ENCODE results near the gene HOXA11. TPM values are rescaled to one million over a fixed set of nuclear protein-coding genes. Genes with fewer than 3 reads are reported as not detected.

Gene HOXA11
- total RNA-seq, 1 donor from 2014 or later = not detected

- intact Hi-C loops (cut with micrococcal nuclease) = loop anchor here (2.0 kb wide), 1 partner anchor 39 kb away; no protein-coding TSS in a partner anchor
- ChIA-PET POLR2A (no interaction called here), CTCF (interaction anchor here (1.1 kb wide), 1 partner anchor 18 kb away, joined by 3 read pairs; no protein-coding TSS in a partner anchor)
- Mint-ChIP-seq H3K4me3 (no peak overlapping the region), H3K9me3 (no peaks in the 10 kb centered on the region), H3K36me3 (ENCODE audit: low read depth) (no peaks in the 10 kb centered on the region), H3K27me3 (peaks cover 76% of the 10 kb centered on the region), H3K27ac (no peak overlapping the region), H3K4me1 (peaks cover 33% of the 10 kb centered on the region)
- DNase-seq (no peak), ATAC-seq (ENCODE audit: low read depth) (no peak)
- TF ChIP-seq CTCF (IDR thresholded peaks at IDR 0.05) = no peak
Measured at GRCh38 chr7:27202018-27202861, 17.2 kb upstream of the HOXA11 start.

- ATAC-seq (ENCODE audit: low read depth) (no peak), DNase-seq (no peak)
- intact Hi-C loops (cut with micrococcal nuclease) = loop anchor here (2.0 kb wide), 2 partner anchors 17 to 39 kb away; partner anchors contain the start of gene HOXA11
- Mint-ChIP-seq H3K27me3 (peaks cover 72% of the 10 kb centered on the region), H3K4me1 (peaks cover 33% of the 10 kb centered on the region), H3K4me3 (peak overlapping the region; percentile 76), H3K27ac (peak overlapping the region; percentile 24), H3K9me3 (no peaks in the 10 kb centered on the region), H3K36me3 (ENCODE audit: low read depth) (no peaks in the 10 kb centered on the region)
- POLR2A ChIA-PET = interaction anchor here (0.6 kb wide), 1 partner anchor 45 kb away, joined by 3 read pairs; no protein-coding TSS in a partner anchor
- no peak for TF ChIP-seq CTCF (IDR thresholded peaks at IDR 0.05)
- CTCF ChIA-PET = interaction anchor here (1.1 kb wide), 2 partner anchors 19 to 39 kb away, joined by 3 read pairs; no protein-coding TSS in a partner anchor
Measured at GRCh38 chr7:27201580-27202017, 16.6 kb upstream of the HOXA11 start.

- POLR2A ChIA-PET = interaction anchor here (0.6 kb wide), 1 partner anchor 44 kb away, joined by 3 read pairs; no protein-coding TSS in a partner anchor
- H3K4me3 Mint-ChIP-seq = peak overlapping the region; percentile 76
- H3K9me3 Mint-ChIP-seq = no peaks in the 10 kb centered on the region
- H3K4me1 Mint-ChIP-seq = peaks cover 33% of the 10 kb centered on the region
- no peak for TF ChIP-seq CTCF (IDR thresholded peaks at IDR 0.05)
- peaks cover 71% of the 10 kb centered on the region for H3K27me3 Mint-ChIP-seq
- intact Hi-C loops (cut with micrococcal nuclease) = loop anchor here (2.0 kb wide), 1 partner anchor 16 kb away; the partner anchor contains the start of gene HOXA11
- DNase-seq = no peak
- CTCF ChIA-PET = interaction anchor here (1.1 kb wide), 2 partner anchors 19 to 39 kb away, joined by 3 read pairs; no protein-coding TSS in a partner anchor
- peak overlapping the region; percentile 24 for H3K27ac Mint-ChIP-seq
- no peaks in the 10 kb centered on the region for H3K36me3 Mint-ChIP-seq (ENCODE audit: low read depth)
- peak; percentile 46 for ATAC-seq (ENCODE audit: low read depth)
Measured at GRCh38 chr7:27200761-27201579, 15.9 kb upstream of the HOXA11 start.

- H3K4me1 Mint-ChIP-seq = peaks cover 27% of the 10 kb centered on the region
- DNase-seq = no peak
- ATAC-seq (ENCODE audit: low read depth) = peak; percentile 78
Measured at GRCh38 chr7:27199849-27200760, 15.1 kb upstream of the HOXA11 start, which contains the start of gene HOXA13. TSS of gene HOXA13 (minus strand) at chr7:27200091. CDS start at chr7:27200077, 14 bp downstream.

More at GRCh38 chr7:27199849-27200760, 15.1 kb upstream of the HOXA11 start, which contains the start of gene HOXA13:
- H3K27me3 Mint-ChIP-seq = peaks cover 68% of the 10 kb centered on the region
- peak within 1 kb of the TSS; percentile 84 for H3K4me3 Mint-ChIP-seq
- no peaks in the 10 kb centered on the region for H3K36me3 Mint-ChIP-seq (ENCODE audit: low read depth)
- intact Hi-C loops (cut with micrococcal nuclease) = loop anchor here (2.0 to 10.0 kb wide), 7 partner anchors 15 to 1902 kb away; partner anchors contain the start of genes HOXA11, JAZF1 and TRIL
- H3K27ac Mint-ChIP-seq = peak within 1 kb of the TSS; percentile 59
- H3K9me3 Mint-ChIP-seq = no peaks in the 10 kb centered on the region
- no peak for TF ChIP-seq CTCF (IDR thresholded peaks at IDR 0.05)
- ChIA-PET CTCF (interaction anchor here (1.0 to 1.5 kb wide), 3 partner anchors 406 to 719 kb away, joined by 3 to 4 read pairs (median 3); no protein-coding TSS in a partner anchor), POLR2A (no interaction called here)
